ENCODE data around the gene CLEC2B.
"Not testable (repeated sequence)": the region's sequence is repeated elsewhere in the genome, so short reads cannot be mapped to it uniquely, and the experiment has no call there.

Gene CLEC2B

GRCh38 chr12:9869307-9870161 is at the start of gene CLEC2B:
Gene CLEC2B, minus strand, starts transcription at chr12:9869354.
- DNase-seq: peak; percentile 19 to 30

GRCh38 chr12:9911708-9912107 is 42.6 kb upstream of the CLEC2B start:
- DNase-seq: no peak

- no peak for DNase-seq
These were observed 41.7 kb upstream of the CLEC2B start for GRCh38 chr12:9910716-9911421.

- no peak for DNase-seq
These were observed 40.6 kb upstream of the CLEC2B start for GRCh38 chr12:9909724-9910123.

DNA sequence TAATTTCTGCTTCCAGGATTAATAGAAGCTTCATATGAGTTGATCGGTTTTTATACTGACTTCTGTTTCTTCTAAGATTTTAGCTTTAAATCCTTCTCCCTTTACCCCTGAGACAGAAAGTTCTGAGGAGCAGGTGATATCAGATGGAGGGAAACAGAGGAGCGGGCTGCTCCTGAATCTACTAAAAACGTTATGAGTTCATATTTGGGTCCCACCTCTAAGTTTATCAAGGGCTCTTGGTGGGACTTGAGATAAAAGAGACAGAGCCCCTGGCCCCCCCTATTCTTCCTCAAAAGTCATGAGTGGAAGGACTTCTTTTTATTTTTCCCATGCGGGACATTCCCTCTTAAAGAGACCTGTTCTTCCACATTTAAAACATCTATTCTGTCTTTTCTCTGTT is 39.2 kb upstream of the CLEC2B start:
- DNase-seq: no peak

DNA sequence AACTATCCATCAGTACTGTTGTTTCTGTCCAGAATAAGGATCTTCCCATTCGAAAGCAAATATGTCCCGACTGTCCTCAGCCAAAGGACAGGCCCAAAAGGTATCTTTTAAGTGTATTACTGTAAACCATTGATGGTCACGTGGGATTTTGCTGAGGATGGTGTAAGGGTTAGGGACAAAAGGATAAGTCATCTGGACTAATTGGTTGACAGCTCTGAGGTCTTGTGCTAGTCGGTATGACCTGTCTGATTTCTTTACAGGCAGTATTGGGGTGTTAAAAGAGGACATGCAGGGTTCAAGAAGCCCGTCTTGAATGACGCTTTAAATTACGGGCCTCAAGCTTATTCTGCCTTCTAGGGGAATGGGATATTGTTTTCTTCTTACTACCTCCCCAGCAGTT is 38.6 kb upstream of the CLEC2B start:
- no peak for DNase-seq

DNA sequence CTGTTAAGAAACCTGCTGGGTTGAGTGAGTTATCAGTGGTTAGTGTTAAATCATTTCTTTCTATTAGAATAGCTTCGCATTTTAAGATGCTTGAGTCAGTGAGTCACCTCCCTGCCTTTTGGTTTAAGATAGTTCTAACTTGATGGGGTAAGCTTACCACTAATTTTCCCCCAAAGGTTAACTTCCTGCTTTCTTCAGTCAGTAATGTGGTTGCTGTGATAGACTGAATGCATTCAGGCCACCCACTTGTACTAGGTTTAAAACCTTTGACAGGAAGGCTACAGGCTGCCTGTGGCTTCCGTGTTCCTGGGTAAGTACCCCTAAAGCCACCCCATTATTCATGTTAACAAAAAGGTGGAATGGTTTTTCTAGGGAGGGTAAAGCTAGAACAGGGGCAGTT is 37.7 kb upstream of the CLEC2B start:
- DNase-seq: no peak

DNA sequence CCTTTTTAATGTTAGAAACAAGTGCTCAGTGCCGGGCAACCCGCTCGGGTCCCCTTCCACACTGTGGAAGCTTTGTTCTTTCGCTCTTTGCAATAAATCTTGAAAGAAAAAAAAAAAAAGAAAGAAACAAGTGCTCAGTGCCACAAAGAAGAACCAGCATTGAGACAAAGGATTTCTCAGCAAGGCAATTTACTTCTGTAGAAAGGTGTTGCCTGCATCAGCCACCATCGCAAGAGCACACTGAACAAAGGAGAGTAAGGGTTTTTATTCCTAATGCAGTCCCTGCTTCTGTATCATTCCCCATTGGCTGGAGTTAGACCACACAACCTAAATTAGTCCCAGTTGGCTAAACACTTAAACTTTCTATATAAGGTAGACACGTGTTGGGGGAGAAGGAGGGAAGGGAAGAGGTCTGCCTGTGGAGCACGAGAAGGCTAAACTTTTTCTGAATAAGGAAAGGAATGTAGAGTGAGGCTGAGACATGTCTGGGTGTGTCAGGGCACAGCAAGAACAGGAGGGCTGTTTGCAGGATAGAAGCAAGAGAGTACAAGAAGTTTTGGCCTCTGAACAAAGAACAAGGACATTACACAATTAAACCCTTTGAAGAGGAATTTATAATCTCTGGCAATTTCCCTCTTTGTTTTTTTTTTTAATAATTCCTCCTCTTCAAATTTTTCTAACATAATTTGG is 33.5 kb upstream of the CLEC2B start:
- DNase-seq: no peak

GRCh38 chr12:9900930-9901329 is 31.8 kb upstream of the CLEC2B start:
- no peak for DNase-seq

DNA sequence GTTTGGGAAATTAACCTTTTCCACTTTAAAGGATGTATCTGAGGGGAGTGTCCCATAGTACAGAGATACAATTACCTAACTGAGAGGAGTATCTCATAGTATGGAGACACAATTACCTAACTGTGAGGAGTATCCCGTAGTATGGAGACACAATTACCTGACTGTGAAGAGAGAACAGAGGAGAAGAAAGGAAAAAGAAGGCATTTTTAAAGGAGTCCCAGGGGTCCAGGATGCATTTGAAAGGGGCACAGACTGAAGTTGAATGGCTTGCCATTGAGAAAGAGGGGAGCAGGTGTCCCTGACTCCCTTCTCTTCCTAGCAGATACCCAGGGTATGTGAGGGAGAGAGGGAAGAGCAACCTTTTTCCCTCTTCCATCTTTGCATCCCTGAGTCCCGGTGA is 30.1 kb upstream of the CLEC2B start:
- no peak for DNase-seq

GRCh38 chr12:9897535-9897934 is 28.4 kb upstream of the CLEC2B start:
- no peak for DNase-seq

DNA sequence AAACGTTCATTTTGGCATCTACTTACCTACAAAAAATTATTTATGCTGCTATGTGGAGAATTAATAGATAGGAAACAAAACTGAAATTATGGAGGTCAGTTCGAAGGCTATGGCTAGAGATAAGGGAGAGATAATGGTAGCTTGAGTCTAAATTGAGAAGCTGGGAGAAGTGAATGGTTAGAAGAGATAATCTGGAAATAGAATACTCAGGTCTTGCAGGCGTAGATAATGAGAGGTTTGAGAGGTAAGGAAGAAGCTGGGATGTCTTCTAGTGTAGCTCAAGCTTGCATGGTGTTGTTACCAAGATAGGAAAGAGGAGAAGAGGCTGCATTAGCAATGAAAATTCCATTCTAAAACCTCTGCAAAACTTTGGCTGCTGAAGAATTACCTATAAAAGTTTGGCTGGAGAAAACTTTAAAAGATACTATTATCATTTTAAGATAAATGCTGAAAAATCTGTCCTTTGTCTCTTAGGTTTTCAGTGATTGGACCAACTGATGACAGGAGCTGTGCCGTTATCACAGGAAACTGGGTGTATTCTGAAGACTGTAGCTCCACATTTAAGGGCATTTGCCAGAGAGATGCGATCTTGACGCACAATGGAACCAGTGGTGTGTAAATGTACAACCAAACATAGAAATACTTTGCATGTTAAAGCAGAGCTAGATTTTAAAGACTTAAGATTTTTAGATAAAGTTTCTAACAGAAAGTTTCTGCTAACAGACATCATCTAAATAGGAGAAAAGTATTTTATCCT is 26.2 kb upstream of the CLEC2B start:
- no peak for DNase-seq

- DNase-seq: no peak
These were observed 19.6 kb upstream of the CLEC2B start for GRCh38 chr12:9888665-9889273.

DNA sequence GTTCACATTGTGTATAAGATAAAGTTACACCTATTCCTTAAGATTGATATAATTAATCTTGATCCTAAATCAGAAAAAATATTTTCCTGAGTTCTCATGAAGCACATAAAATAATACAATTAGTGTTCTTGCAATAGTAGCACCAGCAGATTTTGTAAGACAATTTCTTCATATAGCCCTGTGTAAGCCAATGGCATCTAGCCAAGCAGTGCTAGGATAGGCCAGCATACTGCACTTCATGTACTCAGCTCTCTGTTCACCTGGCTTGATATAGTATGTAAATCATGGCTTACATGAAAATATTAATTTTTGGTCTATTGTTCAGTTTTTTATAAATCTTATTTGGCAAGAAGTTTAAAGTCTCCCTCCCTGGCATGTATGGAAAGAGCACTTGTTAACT is 14.0 kb upstream of the CLEC2B start:
- DNase-seq: no peak

DNA sequence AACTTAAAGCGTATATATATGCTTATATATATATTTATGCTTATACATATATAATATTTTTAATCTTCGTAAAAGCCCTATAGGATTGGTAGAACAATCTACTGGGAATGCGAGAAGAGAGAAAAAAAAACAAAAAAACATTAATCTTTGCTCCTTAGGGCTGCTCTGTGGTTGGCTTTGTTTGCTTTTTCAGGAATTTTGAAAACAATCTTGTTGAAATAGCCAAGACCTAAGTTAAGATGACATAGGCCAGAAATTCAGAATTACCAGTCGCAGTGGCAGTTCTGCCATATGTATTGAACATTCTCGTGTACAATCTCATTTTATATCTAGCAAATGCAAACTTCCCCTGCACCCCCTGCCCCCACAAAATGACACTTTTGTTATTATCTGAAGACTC is 12.8 kb upstream of the CLEC2B start:
- DNase-seq: no peak

- no peak for DNase-seq
These were observed 12.1 kb upstream of the CLEC2B start, which contains the start of gene KLRF2 for GRCh38 chr12:9881246-9881645. Gene KLRF2, plus strand, starts transcription at chr12:9881489. Its CDS starts 107 bp downstream, at chr12:9881596.

DNA sequence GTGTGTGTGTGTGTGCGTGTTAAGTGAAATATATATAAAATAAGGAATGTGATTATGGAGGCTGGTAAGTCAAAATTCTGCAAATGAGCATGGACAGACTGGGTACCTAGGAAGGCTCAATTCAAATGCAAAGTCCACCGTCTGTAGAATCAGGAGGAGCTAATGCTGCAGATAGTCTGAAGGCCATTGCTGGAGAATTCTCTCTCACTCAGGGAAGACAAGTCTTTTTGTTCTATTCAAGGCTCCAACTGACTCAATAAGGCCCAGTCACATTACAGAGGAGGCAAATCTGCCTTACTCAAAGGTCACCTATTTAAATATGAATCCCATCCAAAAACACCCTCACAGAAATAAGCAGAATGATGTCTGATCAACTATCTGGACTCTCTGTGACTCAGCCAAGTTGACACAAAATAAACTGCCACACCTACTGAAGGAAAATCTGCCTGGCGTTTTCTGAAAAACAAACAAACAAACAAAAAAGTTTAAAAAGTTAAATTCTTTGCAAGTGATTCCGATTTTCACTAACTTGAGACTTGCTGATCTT is 11.5 kb upstream of the CLEC2B start:
- no peak for DNase-seq

GRCh38 chr12:9876120-9876519 is 7.0 kb upstream of the CLEC2B start:
- DNase-seq: not testable (repeated sequence)

- DNase-seq: no peak
These were observed 3.6 kb upstream of the CLEC2B start for GRCh38 chr12:9872742-9873141.

- no peak for DNase-seq
These were observed 3.0 kb upstream of the CLEC2B start for GRCh38 chr12:9872162-9872561.

- no peak for DNase-seq
These were observed 1.2 kb upstream of the CLEC2B start for GRCh38 chr12:9870286-9870866.

GRCh38 chr12:9868951-9869306 is 225 bp downstream of the CLEC2B start:
- no peak for DNase-seq

All from stimulated activated CD4-positive, alpha-beta T cell treated with anti-CD3 and anti-CD28 coated beads, Interleukin-2, amount 100 ng/mL, for 24 hours (primary cell).